DMS153 treated with DMSO at 0.1 percent for 48 hours (cell line): ENCODE data around the gene IL27RA.
A peak's percentile ranks its signal among the peaks of the same experiment; 100 is the strongest.

ENCODE experiments used
- DNase-seq: peaks from one replicate; lab custom pipeline; 2025; ENCODE audit not compliant: unreplicated experiment; lab: John Stamatoyannopoulos, UW

Gene IL27RA

GRCh38 chr19:14082675-14082960, 51.1 kb downstream of the IL27RA start:
- DNase-seq, result no peak

- no peak for DNase-seq
These were observed 53.9 kb downstream of the IL27RA start, which contains the start of gene C19orf67 for GRCh38 chr19:14085309-14085995. Gene C19orf67 (minus strand): TSS chr19:14085783. CDS start chr19:14085627, 156 bp downstream.

- DNase-seq, result no peak
These were observed 54.5 kb downstream of the IL27RA start for GRCh38 chr19:14086098-14086497.

GRCh38 chr19:14088634-14089411, 57.3 kb downstream of the IL27RA start:
- DNase-seq, result no peak

GRCh38 chr19:14089412-14089661, 57.8 kb downstream of the IL27RA start:
- no peak for DNase-seq

GRCh38 chr19:14089662-14090508, 58.3 kb downstream of the IL27RA start:
- DNase-seq, result peak; percentile 35

- DNase-seq, result no peak
These were observed 59.0 kb downstream of the IL27RA start, which contains the start of gene SAMD1 for GRCh38 chr19:14090509-14091080. Gene SAMD1 (minus strand): TSS chr19:14090751.

GRCh38 chr19:14091081-14091812, 59.7 kb downstream of the IL27RA start:
- DNase-seq, result peak; percentile 36

GRCh38 chr19:14091813-14092462, 60.4 kb downstream of the IL27RA start:
- DNase-seq, result no peak

- no peak for DNase-seq
These were observed 61.7 kb downstream of the IL27RA start for GRCh38 chr19:14093117-14093823.

GRCh38 chr19:14094854-14095253, 63.3 kb downstream of the IL27RA start:
- no peak for DNase-seq

- DNase-seq, result no peak
These were observed 64.9 kb downstream of the IL27RA start for GRCh38 chr19:14096272-14096992.

GRCh38 chr19:14097532-14098151, 66.1 kb downstream of the IL27RA start:
- no peak for DNase-seq

- no peak for DNase-seq
These were observed 69.5 kb downstream of the IL27RA start for GRCh38 chr19:14101003-14101545.

GRCh38 chr19:14102102-14102696, 70.6 kb downstream of the IL27RA start:
- DNase-seq, result no peak

- DNase-seq, result no peak
These were observed 71.2 kb downstream of the IL27RA start for GRCh38 chr19:14102756-14103155.
